ENCODE measurements around the gene RPL26.

GRCh38 chr17:8366231-8366630, 16.8 kb downstream of the RPL26 start:
- TF ChIP-seq CTCF (IDR thresholded peaks at IDR 0.05), result no peak
- TF ChIP-seq EZH2 (IDR thresholded peaks at IDR 0.05; ENCODE audit: borderline replicate concordance, insufficient read depth, low read depth, low read length, poor library complexity, severe bottlenecking), result no peak
